Endothelial cell (in vitro differentiated cells): ENCODE data around the gene PHACTR1. TPM values are rescaled to one million over a fixed set of nuclear protein-coding genes. Genes with fewer than 3 reads are reported as not detected.

Source experiments
- DNase-seq: peaks from one replicate; pipeline ENCODE4 v3.0.0; 2021; ENCODE audit warnings: low spot score
- H3K27ac Mint-ChIP-seq: one replicate; pipeline ENCODE4 v1.8.0; 2021; ENCODE audit warnings: mixed read lengths, inconsistent platforms; ENCODE audit not compliant: unreplicated experiment
- H3K27me3 Mint-ChIP-seq: one replicate; pipeline ENCODE4 v1.8.0; 2021; ENCODE audit warnings: mild to moderate bottlenecking, moderate library complexity, mixed read lengths, inconsistent platforms; ENCODE audit not compliant: unreplicated experiment
- H3K36me3 Mint-ChIP-seq: one replicate; pipeline ENCODE4 v1.8.0; 2021; ENCODE audit warnings: mild to moderate bottlenecking, low read depth, mixed read lengths, inconsistent platforms; ENCODE audit not compliant: unreplicated experiment
- H3K4me1 Mint-ChIP-seq: one replicate; pipeline ENCODE4 v1.8.0; 2021; ENCODE audit warnings: mild to moderate bottlenecking, mixed read lengths, inconsistent platforms; ENCODE audit not compliant: unreplicated experiment
- H3K4me3 Mint-ChIP-seq: one replicate; pipeline ENCODE4 v1.8.0; 2021; ENCODE audit warnings: mild to moderate bottlenecking, mixed read lengths, inconsistent platforms; ENCODE audit not compliant: unreplicated experiment
- H3K9me3 Mint-ChIP-seq: one replicate; pipeline ENCODE4 v1.8.0; 2021; ENCODE audit warnings: mixed read lengths, inconsistent platforms; ENCODE audit not compliant: unreplicated experiment
- CTCF ChIP-seq: fragments of 200-600 bp; sonication (generic); IDR thresholded peaks from one replicate; pipeline ENCODE4 v1.5.0; 2021; ENCODE audit warnings: antibody characterized with exemption; ENCODE audit not compliant: unreplicated experiment
- total RNA-seq: library from RNA; stranded (reverse); fragmentation: NEBNext Ultra II Directional; extraction: Animal tissue kit (Norgen Biotek cat#: 25700); gene quantifications from one replicate; pipeline ENCODE4 v1.2.1, GENCODE V29; 2021; ENCODE audit not compliant: unreplicated experiment

Gene PHACTR1
- total RNA-seq, 1 donor from 2014 or later = 39.9 TPM

GRCh38 chr6:13328076-13328874, 611.7 kb downstream of the PHACTR1 start, which contains the start of gene TBC1D7:
Gene TBC1D7 (minus strand): TSS chr6:13328537. CDS start chr6:13326898, 1,639 bp downstream.
- peaks cover 13% of the 10 kb centered on the region for H3K4me1 Mint-ChIP-seq
- TF ChIP-seq CTCF = no peak
- DNase-seq = peak; percentile 94

GRCh38 chr6:13328875-13329183, 612.3 kb downstream of the PHACTR1 start:
- Mint-ChIP-seq H3K4me1 (peaks cover 13% of the 10 kb centered on the region), H3K9me3 (no peaks in the 10 kb centered on the region), H3K27ac (peak overlapping the region; percentile 86), H3K4me3 (peak overlapping the region; percentile 91), H3K27me3 (no peaks in the 10 kb centered on the region), H3K36me3 (peaks cover 7% of the 10 kb centered on the region)
- no peak for TF ChIP-seq CTCF
- no peak for DNase-seq

More at GRCh38 chr6:13328076-13328874, 611.7 kb downstream of the PHACTR1 start, which contains the start of gene TBC1D7:
- H3K4me3 Mint-ChIP-seq = peak within 1 kb of the TSS; percentile 97
- H3K36me3 Mint-ChIP-seq = peaks cover 11% of the 10 kb centered on the region
- peak within 1 kb of the TSS; percentile 86 for H3K27ac Mint-ChIP-seq
- no peaks in the 10 kb centered on the region for H3K27me3 Mint-ChIP-seq
- no peaks in the 10 kb centered on the region for H3K9me3 Mint-ChIP-seq

- H3K4me1 Mint-ChIP-seq = peaks cover 21% of the 10 kb centered on the region
- TF ChIP-seq CTCF = peak; percentile 67
- H3K36me3 Mint-ChIP-seq = peaks cover 3% of the 10 kb centered on the region
- no peak for DNase-seq
- H3K27ac Mint-ChIP-seq = no peak overlapping the region
- H3K27me3 Mint-ChIP-seq = no peaks in the 10 kb centered on the region
- no peaks in the 10 kb centered on the region for H3K9me3 Mint-ChIP-seq
- H3K4me3 Mint-ChIP-seq = no peak overlapping the region
Measured at GRCh38 chr6:13331516-13332348, 615.2 kb downstream of the PHACTR1 start.

GRCh38 chr6:13332349-13332706, 615.8 kb downstream of the PHACTR1 start:
- H3K27ac Mint-ChIP-seq = no peak overlapping the region
- no peaks in the 10 kb centered on the region for H3K27me3 Mint-ChIP-seq
- peaks cover 17% of the 10 kb centered on the region for H3K4me1 Mint-ChIP-seq
- H3K4me3 Mint-ChIP-seq = no peak overlapping the region
- no peaks in the 10 kb centered on the region for H3K9me3 Mint-ChIP-seq
- H3K36me3 Mint-ChIP-seq = peaks cover 3% of the 10 kb centered on the region
- DNase-seq = no peak
- TF ChIP-seq CTCF = no peak

GRCh38 chr6:13334953-13335352, 618.4 kb downstream of the PHACTR1 start:
- TF ChIP-seq CTCF = no peak
- Mint-ChIP-seq H3K36me3 (no peaks in the 10 kb centered on the region), H3K9me3 (no peaks in the 10 kb centered on the region), H3K4me1 (peaks cover 15% of the 10 kb centered on the region), H3K27ac (peak overlapping the region; percentile 72), H3K4me3 (no peak overlapping the region), H3K27me3 (no peaks in the 10 kb centered on the region)
- no peak for DNase-seq
